ENCODE data around the gene CCDC142. TPM values are rescaled to one million over a fixed set of nuclear protein-coding genes. Genes with fewer than 3 reads are reported as not detected.
A peak's percentile ranks its signal among the peaks of the same experiment; 100 is the strongest.

The CCDC142 gene
- total and polyA plus RNA-seq, 9 of the 15 experiments (the other 6 are each of a cell fraction or from before 2014, with no cell fraction given) = 0.55 to 11.7 (median 7.2) TPM

DNA sequence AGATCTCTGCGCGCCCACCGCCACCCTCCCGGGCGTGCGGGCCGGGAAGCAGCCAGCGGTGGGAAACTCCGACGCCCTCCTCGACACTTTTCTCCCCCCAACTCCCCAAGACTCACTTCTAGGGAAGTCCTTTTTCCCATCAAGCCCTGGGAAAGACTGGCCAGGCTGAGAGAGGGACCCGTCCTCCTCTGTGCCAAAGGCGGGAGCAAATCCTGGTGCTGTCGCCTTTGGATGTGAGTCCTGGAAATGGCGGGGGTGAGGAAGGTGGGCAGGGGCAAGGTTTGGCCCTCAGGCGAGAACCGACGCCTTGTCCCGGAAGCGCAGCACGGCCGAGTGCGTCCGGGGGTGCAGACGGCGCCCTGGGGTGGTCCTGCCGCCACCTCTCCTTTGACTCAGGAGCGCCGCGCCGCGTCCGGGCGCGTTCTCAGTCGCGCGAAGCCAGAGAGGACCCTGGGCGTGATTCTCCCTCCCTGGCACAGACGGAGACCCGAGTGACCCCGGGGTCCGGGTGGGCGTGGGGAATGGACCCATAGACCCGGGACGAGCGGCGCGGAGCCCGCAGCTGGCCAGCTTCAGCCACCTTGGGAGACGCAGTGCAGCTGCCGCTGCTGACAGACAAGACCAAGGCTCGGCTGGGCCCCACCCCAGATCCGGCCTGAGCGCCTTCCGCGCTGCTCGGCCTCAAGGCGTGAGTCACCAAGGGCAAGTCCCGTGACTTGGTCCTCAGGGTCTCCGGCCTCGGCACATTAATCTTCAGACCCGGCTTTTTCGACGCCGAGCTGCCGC, 20.1 kb upstream of the CCDC142 start (continued):
- TF ChIP-seq, protein P1, sequence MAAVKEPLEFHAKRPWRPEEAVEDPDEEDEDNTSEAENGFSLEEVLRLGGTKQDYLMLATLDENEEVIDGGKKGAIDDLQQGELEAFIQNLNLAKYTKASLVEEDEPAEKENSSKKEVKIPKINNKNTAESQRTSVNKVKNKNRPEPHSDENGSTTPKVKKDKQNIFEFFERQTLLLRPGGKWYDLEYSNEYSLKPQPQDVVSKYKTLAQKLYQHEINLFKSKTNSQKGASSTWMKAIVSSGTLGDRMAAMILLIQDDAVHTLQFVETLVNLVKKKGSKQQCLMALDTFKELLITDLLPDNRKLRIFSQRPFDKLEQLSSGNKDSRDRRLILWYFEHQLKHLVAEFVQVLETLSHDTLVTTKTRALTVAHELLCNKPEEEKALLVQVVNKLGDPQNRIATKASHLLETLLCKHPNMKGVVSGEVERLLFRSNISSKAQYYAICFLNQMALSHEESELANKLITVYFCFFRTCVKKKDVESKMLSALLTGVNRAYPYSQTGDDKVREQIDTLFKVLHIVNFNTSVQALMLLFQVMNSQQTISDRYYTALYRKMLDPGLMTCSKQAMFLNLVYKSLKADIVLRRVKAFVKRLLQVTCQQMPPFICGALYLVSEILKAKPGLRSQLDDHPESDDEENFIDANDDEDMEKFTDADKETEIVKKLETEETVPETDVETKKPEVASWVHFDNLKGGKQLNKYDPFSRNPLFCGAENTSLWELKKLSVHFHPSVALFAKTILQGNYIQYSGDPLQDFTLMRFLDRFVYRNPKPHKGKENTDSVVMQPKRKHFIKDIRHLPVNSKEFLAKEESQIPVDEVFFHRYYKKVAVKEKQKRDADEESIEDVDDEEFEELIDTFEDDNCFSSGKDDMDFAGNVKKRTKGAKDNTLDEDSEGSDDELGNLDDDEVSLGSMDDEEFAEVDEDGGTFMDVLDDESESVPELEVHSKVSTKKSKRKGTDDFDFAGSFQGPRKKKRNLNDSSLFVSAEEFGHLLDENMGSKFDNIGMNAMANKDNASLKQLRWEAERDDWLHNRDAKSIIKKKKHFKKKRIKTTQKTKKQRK (IDR thresholded peaks at IDR 0.05; ENCODE audit: borderline replicate concordance, low read depth, low read length) = no peak
- TF ChIP-seq ZBTB1 (CRISPR knock-in tag; IDR thresholded peaks at IDR 0.05; ENCODE audit: borderline replicate concordance, low read depth) = no peak
- TF ChIP-seq, protein P2, sequence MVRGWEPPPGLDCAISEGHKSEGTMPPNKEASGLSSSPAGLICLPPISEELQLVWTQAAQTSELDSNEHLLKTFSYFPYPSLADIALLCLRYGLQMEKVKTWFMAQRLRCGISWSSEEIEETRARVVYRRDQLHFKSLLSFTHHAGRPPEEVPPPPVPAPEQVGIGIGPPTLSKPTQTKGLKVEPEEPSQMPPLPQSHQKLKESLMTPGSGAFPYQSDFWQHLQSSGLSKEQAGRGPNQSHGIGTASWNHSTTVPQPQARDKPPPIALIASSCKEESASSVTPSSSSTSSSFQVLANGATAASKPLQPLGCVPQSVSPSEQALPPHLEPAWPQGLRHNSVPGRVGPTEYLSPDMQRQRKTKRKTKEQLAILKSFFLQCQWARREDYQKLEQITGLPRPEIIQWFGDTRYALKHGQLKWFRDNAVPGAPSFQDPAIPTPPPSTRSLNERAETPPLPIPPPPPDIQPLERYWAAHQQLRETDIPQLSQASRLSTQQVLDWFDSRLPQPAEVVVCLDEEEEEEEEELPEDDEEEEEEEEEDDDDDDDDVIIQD (CRISPR knock-in tag; IDR thresholded peaks at IDR 0.05) = no peak; the same call in 1 of the 2 replicates
- TF ChIP-seq PRMT5 (CRISPR knock-in tag; IDR thresholded peaks at IDR 0.05) = no peak
- no peak for TF ChIP-seq ZNF695 (CRISPR knock-in tag; IDR thresholded peaks at IDR 0.05)
- no peak for TF ChIP-seq IFI16 (CRISPR knock-in tag; IDR thresholded peaks at IDR 0.05)
- no peak for TF ChIP-seq ZNF583 (CRISPR knock-in tag; IDR thresholded peaks at IDR 0.05)
- TF ChIP-seq TRIM28 (IDR thresholded peaks at IDR 0.05) = no peak
- TF ChIP-seq, protein P3, sequence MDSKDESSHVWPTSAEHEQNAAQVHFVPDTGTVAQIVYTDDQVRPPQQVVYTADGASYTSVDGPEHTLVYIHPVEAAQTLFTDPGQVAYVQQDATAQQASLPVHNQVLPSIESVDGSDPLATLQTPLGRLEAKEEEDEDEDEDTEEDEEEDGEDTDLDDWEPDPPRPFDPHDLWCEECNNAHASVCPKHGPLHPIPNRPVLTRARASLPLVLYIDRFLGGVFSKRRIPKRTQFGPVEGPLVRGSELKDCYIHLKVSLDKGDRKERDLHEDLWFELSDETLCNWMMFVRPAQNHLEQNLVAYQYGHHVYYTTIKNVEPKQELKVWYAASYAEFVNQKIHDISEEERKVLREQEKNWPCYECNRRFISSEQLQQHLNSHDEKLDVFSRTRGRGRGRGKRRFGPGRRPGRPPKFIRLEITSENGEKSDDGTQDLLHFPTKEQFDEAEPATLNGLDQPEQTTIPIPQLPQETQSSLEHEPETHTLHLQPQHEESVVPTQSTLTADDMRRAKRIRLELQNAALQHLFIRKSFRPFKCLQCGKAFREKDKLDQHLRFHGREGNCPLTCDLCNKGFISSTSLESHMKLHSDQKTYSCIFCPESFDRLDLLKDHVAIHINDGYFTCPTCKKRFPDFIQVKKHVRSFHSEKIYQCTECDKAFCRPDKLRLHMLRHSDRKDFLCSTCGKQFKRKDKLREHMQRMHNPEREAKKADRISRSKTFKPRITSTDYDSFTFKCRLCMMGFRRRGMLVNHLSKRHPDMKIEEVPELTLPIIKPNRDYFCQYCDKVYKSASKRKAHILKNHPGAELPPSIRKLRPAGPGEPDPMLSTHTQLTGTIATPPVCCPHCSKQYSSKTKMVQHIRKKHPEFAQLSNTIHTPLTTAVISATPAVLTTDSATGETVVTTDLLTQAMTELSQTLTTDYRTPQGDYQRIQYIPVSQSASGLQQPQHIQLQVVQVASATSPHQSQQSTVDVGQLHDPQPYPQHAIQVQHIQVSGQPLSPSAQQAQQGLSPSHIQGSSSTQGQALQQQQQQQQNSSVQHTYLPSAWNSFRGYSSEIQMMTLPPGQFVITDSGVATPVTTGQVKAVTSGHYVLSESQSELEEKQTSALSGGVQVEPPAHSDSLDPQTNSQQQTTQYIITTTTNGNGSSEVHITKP (IDR thresholded peaks at IDR 0.05; ENCODE audit: partially characterized antibody) = no peak
- TF ChIP-seq ZNF79 (CRISPR knock-in tag; IDR thresholded peaks at IDR 0.05; ENCODE audit: low read depth) = no peak
- TF ChIP-seq LARP7 (IDR thresholded peaks at IDR 0.05) = no peak
- TF ChIP-seq ZSCAN32 (CRISPR knock-in tag; IDR thresholded peaks at IDR 0.05) = no peak
- no peak; the same call in 1 of the 2 replicates for TF ChIP-seq NR1H2 (CRISPR knock-in tag; IDR thresholded peaks at IDR 0.05)
- TF ChIP-seq, protein P4, sequence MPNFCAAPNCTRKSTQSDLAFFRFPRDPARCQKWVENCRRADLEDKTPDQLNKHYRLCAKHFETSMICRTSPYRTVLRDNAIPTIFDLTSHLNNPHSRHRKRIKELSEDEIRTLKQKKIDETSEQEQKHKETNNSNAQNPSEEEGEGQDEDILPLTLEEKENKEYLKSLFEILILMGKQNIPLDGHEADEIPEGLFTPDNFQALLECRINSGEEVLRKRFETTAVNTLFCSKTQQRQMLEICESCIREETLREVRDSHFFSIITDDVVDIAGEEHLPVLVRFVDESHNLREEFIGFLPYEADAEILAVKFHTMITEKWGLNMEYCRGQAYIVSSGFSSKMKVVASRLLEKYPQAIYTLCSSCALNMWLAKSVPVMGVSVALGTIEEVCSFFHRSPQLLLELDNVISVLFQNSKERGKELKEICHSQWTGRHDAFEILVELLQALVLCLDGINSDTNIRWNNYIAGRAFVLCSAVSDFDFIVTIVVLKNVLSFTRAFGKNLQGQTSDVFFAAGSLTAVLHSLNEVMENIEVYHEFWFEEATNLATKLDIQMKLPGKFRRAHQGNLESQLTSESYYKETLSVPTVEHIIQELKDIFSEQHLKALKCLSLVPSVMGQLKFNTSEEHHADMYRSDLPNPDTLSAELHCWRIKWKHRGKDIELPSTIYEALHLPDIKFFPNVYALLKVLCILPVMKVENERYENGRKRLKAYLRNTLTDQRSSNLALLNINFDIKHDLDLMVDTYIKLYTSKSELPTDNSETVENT (CRISPR knock-in tag; IDR thresholded peaks at IDR 0.05) = peak; percentile 69; the same call in 1 of the 2 replicates
- TF ChIP-seq SMARCA5 (IDR thresholded peaks at IDR 0.05) = no peak
- TF ChIP-seq, protein P5, sequence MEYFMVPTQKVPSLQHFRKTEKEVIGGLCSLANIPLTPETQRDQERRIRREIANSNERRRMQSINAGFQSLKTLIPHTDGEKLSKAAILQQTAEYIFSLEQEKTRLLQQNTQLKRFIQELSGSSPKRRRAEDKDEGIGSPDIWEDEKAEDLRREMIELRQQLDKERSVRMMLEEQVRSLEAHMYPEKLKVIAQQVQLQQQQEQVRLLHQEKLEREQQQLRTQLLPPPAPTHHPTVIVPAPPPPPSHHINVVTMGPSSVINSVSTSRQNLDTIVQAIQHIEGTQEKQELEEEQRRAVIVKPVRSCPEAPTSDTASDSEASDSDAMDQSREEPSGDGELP (CRISPR knock-in tag; IDR thresholded peaks at IDR 0.05; ENCODE audit: borderline replicate concordance) = peak; percentile 81

Measured in K562 (cell line).